Measurements from ENCODE around the gene ATOH8.

The ATOH8 gene

DNA sequence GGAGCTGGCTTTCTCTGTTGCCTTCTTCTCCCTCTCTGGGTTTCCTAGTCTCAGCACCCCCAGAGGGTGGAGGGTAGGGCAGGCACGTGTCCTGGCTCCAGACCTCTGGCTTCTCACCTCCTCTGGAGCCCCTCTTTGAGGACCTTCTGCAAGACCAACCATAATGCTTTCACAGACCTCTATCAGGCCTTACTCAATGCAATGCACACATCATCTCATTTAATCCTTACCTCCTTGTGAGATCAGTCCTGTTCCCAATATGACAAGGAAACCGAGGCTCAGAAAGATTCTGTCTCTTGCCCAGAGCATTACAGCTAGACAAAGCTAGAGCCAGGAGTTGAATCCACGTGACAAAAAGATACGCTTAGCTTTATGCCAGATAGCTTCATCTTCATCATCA is 8.2 kb downstream of the ATOH8 start:
- Histone ChIP-seq H3K4me1 (ENCODE audit: insufficient read depth, insufficient read length) (peaks cover 9% of the 10 kb centered on the region), H3K27me3 (ENCODE audit: insufficient read depth, insufficient read length) (peaks cover 3% of the 10 kb centered on the region), H3K4me3 (ENCODE audit: insufficient read length, low read depth) (no peak overlapping the region), H3K36me3 (ENCODE audit: insufficient read depth, insufficient read length, low read length) (no peaks in the 10 kb centered on the region), H3K9ac (ENCODE audit: insufficient read length, low read depth) (no peak overlapping the region), H3K9me3 (ENCODE audit: insufficient read depth, low read length) (no peaks in the 10 kb centered on the region)
- TF ChIP-seq SUZ12 (IDR thresholded peaks at IDR 0.05; ENCODE audit: extremely low read depth, insufficient read depth, insufficient read length) (no peak), ZNF274 (IDR thresholded peaks at IDR 0.05; ENCODE audit: low read depth, low read length) (no peak), YY1 (IDR thresholded peaks at IDR 0.05; ENCODE audit: insufficient read depth, insufficient read length) (no peak)
- DNase-seq (ENCODE audit: low read depth, low spot score): no peak

DNA sequence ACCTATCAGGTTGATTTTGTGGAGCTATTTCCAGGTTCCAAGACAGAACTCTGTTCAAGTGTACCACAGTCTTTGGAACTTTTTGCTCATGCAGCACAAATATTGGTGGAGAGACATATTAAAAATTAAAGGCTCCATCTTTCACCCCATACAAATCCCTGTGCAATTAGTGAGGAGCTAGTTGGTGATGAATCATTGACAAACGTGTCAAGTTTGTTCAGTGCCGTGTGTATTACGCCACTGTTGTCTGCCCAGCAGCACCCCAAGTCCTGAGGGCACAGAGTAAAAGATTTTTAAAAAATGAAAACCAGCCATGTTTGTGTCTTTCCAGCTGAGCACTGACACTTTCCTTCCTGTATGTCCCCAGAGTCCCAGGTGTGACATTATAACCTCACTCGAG is 9.3 kb downstream of the ATOH8 start:
- Histone ChIP-seq H3K9ac (ENCODE audit: insufficient read length, low read depth) (no peak overlapping the region), H3K27me3 (ENCODE audit: insufficient read depth, insufficient read length) (no peaks in the 10 kb centered on the region), H3K36me3 (ENCODE audit: insufficient read depth, insufficient read length, low read length) (no peaks in the 10 kb centered on the region), H3K9me3 (ENCODE audit: insufficient read depth, low read length) (no peaks in the 10 kb centered on the region), H3K4me1 (ENCODE audit: insufficient read depth, insufficient read length) (peaks cover 14% of the 10 kb centered on the region), H3K4me3 (ENCODE audit: insufficient read length, low read depth) (no peak overlapping the region)
- no peak for TF ChIP-seq YY1 (IDR thresholded peaks at IDR 0.05; ENCODE audit: insufficient read depth, insufficient read length)
- no peak for TF ChIP-seq ZNF274 (IDR thresholded peaks at IDR 0.05; ENCODE audit: low read depth, low read length)
- TF ChIP-seq SUZ12 (IDR thresholded peaks at IDR 0.05; ENCODE audit: extremely low read depth, insufficient read depth, insufficient read length): no peak
- no peak for DNase-seq (ENCODE audit: low read depth, low spot score)

DNA sequence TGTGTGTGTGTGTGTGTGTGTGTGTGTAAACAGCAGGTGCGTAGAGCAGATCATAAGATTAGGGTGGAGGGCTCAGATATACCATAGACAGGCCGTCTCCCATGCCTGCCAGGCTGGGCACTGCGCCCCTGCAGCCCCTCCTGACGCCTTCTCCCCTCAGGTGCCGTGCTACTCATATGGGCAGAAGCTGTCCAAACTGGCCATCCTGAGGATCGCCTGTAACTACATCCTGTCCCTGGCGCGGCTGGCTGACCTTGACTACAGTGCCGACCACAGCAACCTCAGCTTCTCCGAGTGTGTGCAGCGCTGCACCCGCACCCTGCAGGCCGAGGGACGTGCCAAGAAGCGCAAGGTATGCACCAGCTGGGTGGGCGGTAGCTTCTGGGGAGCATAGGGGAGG is 10.0 kb downstream of the ATOH8 start:
- Histone ChIP-seq H3K27me3 (ENCODE audit: insufficient read depth, insufficient read length) (no peaks in the 10 kb centered on the region), H3K4me1 (ENCODE audit: insufficient read depth, insufficient read length) (peaks cover 18% of the 10 kb centered on the region), H3K36me3 (ENCODE audit: insufficient read depth, insufficient read length, low read length) (no peaks in the 10 kb centered on the region), H3K9me3 (ENCODE audit: insufficient read depth, low read length) (no peaks in the 10 kb centered on the region), H3K9ac (ENCODE audit: insufficient read length, low read depth) (peak overlapping the region; percentile 10), H3K4me3 (ENCODE audit: insufficient read length, low read depth) (no peak overlapping the region)
- DNase-seq (ENCODE audit: low read depth, low spot score): no peak
- TF ChIP-seq ZNF274 (IDR thresholded peaks at IDR 0.05; ENCODE audit: low read depth, low read length) (no peak), YY1 (IDR thresholded peaks at IDR 0.05; ENCODE audit: insufficient read depth, insufficient read length) (no peak), SUZ12 (IDR thresholded peaks at IDR 0.05; ENCODE audit: extremely low read depth, insufficient read depth, insufficient read length) (no peak)

DNA sequence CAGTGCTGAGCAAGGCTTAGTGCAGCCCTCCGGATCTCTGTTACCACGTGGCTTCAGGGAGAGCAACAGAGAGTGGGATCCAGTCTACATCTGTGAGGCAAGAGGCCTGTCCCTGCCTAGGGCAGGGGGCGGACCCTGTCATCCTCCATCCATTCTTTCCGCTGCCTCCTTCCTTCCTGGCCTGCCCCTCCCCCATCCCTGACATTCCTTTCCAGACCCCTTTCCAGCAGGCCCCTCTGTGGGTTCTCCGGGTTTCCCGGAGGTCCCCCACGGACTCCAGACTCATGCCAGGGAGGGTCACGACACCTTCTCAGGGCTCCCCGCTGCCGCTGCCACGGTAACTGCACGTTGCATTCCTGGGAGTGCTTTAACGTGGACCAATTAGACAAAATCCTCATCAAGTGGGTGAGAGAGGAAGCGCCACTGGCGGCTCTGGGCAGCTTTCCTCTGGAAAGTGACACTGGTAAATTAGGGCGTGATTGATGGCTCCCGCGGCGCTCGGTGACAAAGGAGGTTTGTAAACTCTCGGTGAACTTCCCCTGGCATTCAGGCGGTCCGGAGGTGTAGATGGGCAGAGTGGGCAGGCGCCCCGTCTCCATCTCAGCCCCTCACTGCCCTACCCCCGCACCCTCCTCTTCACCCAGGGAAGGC is 11.4 kb downstream of the ATOH8 start:
- H3K27me3 ChIP-seq (ENCODE audit: insufficient read depth, insufficient read length): no peaks in the 10 kb centered on the region
- peak overlapping the region; percentile 42 for H3K9ac ChIP-seq (ENCODE audit: insufficient read length, low read depth)
- H3K4me1 ChIP-seq (ENCODE audit: insufficient read depth, insufficient read length): peaks cover 22% of the 10 kb centered on the region
- TF ChIP-seq YY1 (IDR thresholded peaks at IDR 0.05; ENCODE audit: insufficient read depth, insufficient read length): no peak
- TF ChIP-seq ZNF274 (IDR thresholded peaks at IDR 0.05; ENCODE audit: low read depth, low read length): no peak
- no peak for TF ChIP-seq SUZ12 (IDR thresholded peaks at IDR 0.05; ENCODE audit: extremely low read depth, insufficient read depth, insufficient read length)
- peak; percentile 61 for DNase-seq (ENCODE audit: low read depth, low spot score)
- H3K4me3 ChIP-seq (ENCODE audit: insufficient read length, low read depth): peak overlapping the region; percentile 20
- no peaks in the 10 kb centered on the region for H3K36me3 ChIP-seq (ENCODE audit: insufficient read depth, insufficient read length, low read length)
- H3K9me3 ChIP-seq (ENCODE audit: insufficient read depth, low read length): no peaks in the 10 kb centered on the region

DNA sequence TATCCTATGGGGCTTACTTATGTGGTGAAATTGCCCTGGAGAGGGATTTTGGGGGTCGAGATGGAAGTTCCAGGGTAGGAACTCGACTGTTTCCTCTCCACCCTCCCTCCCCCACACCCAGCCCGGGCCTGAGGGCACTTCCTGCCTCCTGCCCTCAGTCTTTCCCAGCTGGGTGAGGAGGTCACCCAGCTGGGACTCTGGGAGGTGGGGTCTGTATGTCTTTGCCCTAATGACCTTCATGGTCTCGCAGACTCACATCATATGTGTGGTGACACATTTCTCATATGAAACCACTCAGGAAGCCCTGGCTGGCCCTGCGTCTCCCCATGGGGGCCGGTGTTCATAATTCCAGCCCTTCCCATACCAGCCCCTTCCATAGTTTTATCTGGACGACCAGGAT is 12.4 kb downstream of the ATOH8 start:
- DNase-seq (ENCODE audit: low read depth, low spot score): no peak
- Histone ChIP-seq H3K27me3 (ENCODE audit: insufficient read depth, insufficient read length) (no peaks in the 10 kb centered on the region), H3K36me3 (ENCODE audit: insufficient read depth, insufficient read length, low read length) (no peaks in the 10 kb centered on the region), H3K4me1 (ENCODE audit: insufficient read depth, insufficient read length) (peaks cover 22% of the 10 kb centered on the region), H3K9me3 (ENCODE audit: insufficient read depth, low read length) (no peaks in the 10 kb centered on the region), H3K4me3 (ENCODE audit: insufficient read length, low read depth) (no peak overlapping the region), H3K9ac (ENCODE audit: insufficient read length, low read depth) (no peak overlapping the region)
- TF ChIP-seq ZNF274 (IDR thresholded peaks at IDR 0.05; ENCODE audit: low read depth, low read length): no peak
- TF ChIP-seq SUZ12 (IDR thresholded peaks at IDR 0.05; ENCODE audit: extremely low read depth, insufficient read depth, insufficient read length): no peak
- TF ChIP-seq YY1 (IDR thresholded peaks at IDR 0.05; ENCODE audit: insufficient read depth, insufficient read length): no peak

DNA sequence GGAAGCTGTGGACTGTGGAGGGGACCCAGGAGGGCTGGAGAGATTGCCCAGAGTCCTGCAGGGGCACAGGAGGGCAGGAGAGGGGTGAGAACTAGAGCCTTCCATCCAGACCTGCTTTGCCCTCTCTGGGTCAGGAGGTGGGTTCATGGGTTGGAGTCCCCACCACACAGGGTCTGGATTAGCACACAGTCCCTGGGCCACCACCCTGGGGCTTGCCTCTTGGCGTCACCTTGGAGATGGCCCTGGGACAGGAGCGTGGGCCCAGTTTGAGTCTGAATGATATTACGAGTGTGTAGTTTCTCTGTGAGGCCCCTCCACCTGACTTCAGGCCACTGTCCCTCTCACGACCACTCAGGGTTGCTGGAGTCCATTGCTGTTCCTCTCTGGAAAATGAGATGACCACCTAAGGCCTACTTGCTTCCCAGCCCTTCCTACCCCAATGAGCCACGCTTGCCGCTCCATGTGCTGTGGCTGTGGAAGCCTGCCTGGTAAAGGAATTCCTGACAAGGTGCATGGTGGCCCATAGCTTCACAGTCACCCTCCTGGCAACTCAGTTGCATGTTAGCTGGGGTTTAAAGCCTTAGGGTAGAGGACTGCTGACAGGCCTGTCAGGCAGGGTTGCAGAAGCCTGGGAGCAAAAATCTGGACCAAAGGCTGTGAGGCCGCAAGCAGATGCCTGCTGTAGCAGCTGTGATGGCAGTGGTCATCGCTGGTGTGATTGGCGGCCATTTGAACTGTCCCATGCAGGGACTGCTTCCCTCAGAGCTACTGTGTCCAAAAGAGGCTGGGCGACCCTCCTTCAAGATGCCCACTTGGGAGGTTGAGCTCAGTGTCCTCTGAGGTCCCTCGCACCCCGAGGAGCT is 14.2 kb downstream of the ATOH8 start:
- Histone ChIP-seq H3K4me1 (ENCODE audit: insufficient read depth, insufficient read length) (peaks cover 22% of the 10 kb centered on the region), H3K27me3 (ENCODE audit: insufficient read depth, insufficient read length) (no peaks in the 10 kb centered on the region), H3K9ac (ENCODE audit: insufficient read length, low read depth) (no peak overlapping the region), H3K4me3 (ENCODE audit: insufficient read length, low read depth) (no peak overlapping the region), H3K36me3 (ENCODE audit: insufficient read depth, insufficient read length, low read length) (no peaks in the 10 kb centered on the region), H3K9me3 (ENCODE audit: insufficient read depth, low read length) (no peaks in the 10 kb centered on the region)
- DNase-seq (ENCODE audit: low read depth, low spot score): no peak
- TF ChIP-seq ZNF274 (IDR thresholded peaks at IDR 0.05; ENCODE audit: low read depth, low read length) (no peak), SUZ12 (IDR thresholded peaks at IDR 0.05; ENCODE audit: extremely low read depth, insufficient read depth, insufficient read length) (no peak), YY1 (IDR thresholded peaks at IDR 0.05; ENCODE audit: insufficient read depth, insufficient read length) (no peak)

DNA sequence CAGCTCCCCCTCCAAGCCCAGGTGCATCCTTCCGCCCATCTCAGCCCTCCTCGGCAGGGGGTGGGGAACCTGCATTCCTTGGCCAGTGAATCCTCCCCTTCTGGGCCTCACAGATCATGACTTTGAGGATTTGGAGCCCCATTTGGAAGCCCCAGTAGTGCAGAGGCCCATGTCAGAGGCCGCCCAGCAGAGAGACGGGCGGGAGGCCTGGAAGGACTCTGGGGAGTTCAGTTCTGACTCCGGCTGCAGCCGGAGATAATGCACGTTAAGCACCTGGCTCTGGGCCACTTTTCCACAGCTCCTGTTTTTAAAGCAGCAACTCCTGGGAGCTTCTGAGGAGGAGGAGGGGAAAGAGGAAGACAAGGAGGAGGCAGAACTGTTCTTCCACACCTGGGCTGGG is 14.9 kb downstream of the ATOH8 start:
- H3K9ac ChIP-seq (ENCODE audit: insufficient read length, low read depth): no peak overlapping the region

More for the DNA sequence above, 14.9 kb downstream of the ATOH8 start:
- TF ChIP-seq SUZ12 (IDR thresholded peaks at IDR 0.05; ENCODE audit: extremely low read depth, insufficient read depth, insufficient read length): no peak
- no peak for TF ChIP-seq YY1 (IDR thresholded peaks at IDR 0.05; ENCODE audit: insufficient read depth, insufficient read length)
- no peak for TF ChIP-seq ZNF274 (IDR thresholded peaks at IDR 0.05; ENCODE audit: low read depth, low read length)
- Histone ChIP-seq H3K27me3 (ENCODE audit: insufficient read depth, insufficient read length) (no peaks in the 10 kb centered on the region), H3K9me3 (ENCODE audit: insufficient read depth, low read length) (no peaks in the 10 kb centered on the region), H3K4me3 (ENCODE audit: insufficient read length, low read depth) (no peak overlapping the region), H3K4me1 (ENCODE audit: insufficient read depth, insufficient read length) (peaks cover 22% of the 10 kb centered on the region), H3K36me3 (ENCODE audit: insufficient read depth, insufficient read length, low read length) (no peaks in the 10 kb centered on the region)
- DNase-seq (ENCODE audit: low read depth, low spot score): no peak

Data from NT2/D1 (cell line).